ENCODE results near the gene NFASC. TPM values are rescaled to one million over a fixed set of nuclear protein-coding genes. Genes with fewer than 3 reads are reported as not detected.

NFASC gene
- total and polyA plus RNA-seq, 12 donors, result 1.9 to 24.1 (median 9.2) TPM

GRCh38 chr1:205068457-205069040, 197.9 kb downstream of the NFASC start:
- Histone ChIP-seq H3K27me3 (no peaks in the 10 kb centered on the region), H3K36me3 (no peaks in the 10 kb centered on the region), H3K4me3 (no peak overlapping the region), H3K9me3 (no peaks in the 10 kb centered on the region), H3K27ac (no peak overlapping the region), H3K4me1 (peaks cover 0 to 5% (median 0%) of the 10 kb centered on the region in 9 donors)
- intact Hi-C loops (cut with DNase I), result no loop called here
- DNase-seq, result no peak
- no peak for TF ChIP-seq CTCF (IDR thresholded peaks at IDR 0.05)
- WGBS, 2 donors, result 7 to 15% methylated on average over 2 of the region's 2 CpGs
- no peak for ATAC-seq

GRCh38 chr1:205069371-205070125, 198.9 kb downstream of the NFASC start:
- TF ChIP-seq CTCF (IDR thresholded peaks at IDR 0.05), result no peak
- 80 to 83% methylated on average over 42 of the region's 42 CpGs for WGBS, 2 donors
- Histone ChIP-seq H3K36me3 (no peaks in the 10 kb centered on the region), H3K27me3 (no peaks in the 10 kb centered on the region), H3K4me3 (no peak overlapping the region), H3K27ac (no peak overlapping the region), H3K4me1 (peaks cover 0 to 5% (median 0%) of the 10 kb centered on the region in 9 donors), H3K9me3 (no peaks in the 10 kb centered on the region)
- no peak for DNase-seq
- intact Hi-C loops (cut with DNase I), result loop anchor here in 1 of 10 donors (10.0 kb wide), 1 partner anchor 185 kb away; no protein-coding TSS in a partner anchor
- ATAC-seq, result peak in 3 of 8 donors; percentile 23 to 45 (median 29)

GRCh38 chr1:205071028-205071409, 200.4 kb downstream of the NFASC start:
- H3K4me1 ChIP-seq, result peaks cover 0 to 5% (median 0%) of the 10 kb centered on the region in 9 donors
- TF ChIP-seq CTCF (IDR thresholded peaks at IDR 0.05), result no peak
- H3K27ac ChIP-seq, result no peak overlapping the region
- H3K4me3 ChIP-seq, result no peak overlapping the region
- ATAC-seq (no peak), DNase-seq (no peak)
- no peaks in the 10 kb centered on the region for H3K36me3 ChIP-seq
- intact Hi-C loops (cut with DNase I), result loop anchor here in 1 of 10 donors (10.0 kb wide), 1 partner anchor 184 kb away; no protein-coding TSS in a partner anchor
- 89 to 95% methylated on average over 2 of the region's 2 CpGs for WGBS, 2 donors
- H3K27me3 ChIP-seq, result no peaks in the 10 kb centered on the region
- H3K9me3 ChIP-seq, result no peaks in the 10 kb centered on the region

GRCh38 chr1:205071801-205072200, 201.1 kb downstream of the NFASC start:
- Histone ChIP-seq H3K27me3 (no peaks in the 10 kb centered on the region), H3K4me3 (no peak overlapping the region), H3K4me1 (peaks cover 0 to 8% (median 0%) of the 10 kb centered on the region in 9 donors), H3K27ac (no peak overlapping the region), H3K36me3 (no peaks in the 10 kb centered on the region), H3K9me3 (no peaks in the 10 kb centered on the region)
- intact Hi-C loops (cut with DNase I), result loop anchor here in 1 of 10 donors (10.0 kb wide), 1 partner anchor 183 kb away; no protein-coding TSS in a partner anchor
- no peak for TF ChIP-seq CTCF (IDR thresholded peaks at IDR 0.05)
- no peak for ATAC-seq
- WGBS, 2 donors, result 85 to 86% methylated on average over 12 of the region's 12 CpGs
- DNase-seq, result no peak
